GM18858 (cell line): ENCODE data around the gene NDST4.

Source experiments
- ATAC-seq: cut with Tn5 transposase; IDR thresholded peaks from one replicate; pipeline ENCODE4 v1.9.1; 2021; ENCODE audit not compliant: unreplicated experiment

Gene NDST4

DNA sequence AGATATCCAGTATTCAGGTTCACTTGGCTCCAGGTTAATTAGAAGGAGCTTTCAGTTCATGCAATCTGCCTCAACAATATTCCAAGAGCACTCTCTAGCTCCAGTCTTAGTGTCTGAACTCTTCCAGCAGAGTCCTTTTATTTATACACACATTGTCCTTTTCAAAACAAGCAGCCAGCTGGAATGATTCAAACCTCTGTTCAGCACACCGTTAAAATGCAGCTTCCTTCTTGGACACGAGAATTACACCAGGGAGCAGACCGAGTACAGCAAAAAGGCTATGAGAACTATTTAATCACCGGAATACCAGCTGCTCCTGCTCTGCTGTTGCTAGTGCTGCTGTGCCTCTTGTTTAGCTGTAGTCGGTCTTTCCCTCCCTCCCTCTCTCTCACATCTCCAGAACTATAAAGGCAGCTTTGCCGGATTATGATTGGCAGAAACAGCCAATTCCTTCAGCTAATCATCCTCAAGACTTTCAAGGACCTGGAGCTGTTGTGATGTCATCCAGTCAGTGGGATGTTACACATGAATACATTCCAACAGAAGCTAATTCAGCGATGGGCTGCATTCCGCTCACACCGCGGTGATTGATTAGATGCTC is at the start of gene NDST4:
Gene NDST4 (minus strand): TSS at position 115 of the 601 bp plus-strand sequence. CDS start 36,584 bp downstream, outside the sequence.
- no peak for ATAC-seq

DNA sequence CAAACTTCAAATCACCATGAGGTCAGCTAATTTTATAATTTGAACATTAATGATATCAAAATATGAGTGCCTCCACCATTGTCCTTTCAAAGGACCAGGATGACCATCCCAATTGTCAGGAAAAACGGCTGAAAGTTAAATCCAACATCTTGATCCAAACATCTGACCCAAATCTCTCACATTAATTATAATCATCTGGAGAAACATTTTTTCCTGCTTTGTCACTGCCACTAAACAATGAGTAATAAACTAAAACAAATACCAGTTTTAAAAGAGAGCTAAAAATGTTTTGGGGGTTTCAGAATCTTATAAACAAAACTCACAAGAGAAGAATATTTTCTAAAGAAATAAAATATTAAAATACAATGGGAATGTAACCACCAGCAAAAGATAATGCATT is 45.7 kb upstream of the NDST4 start:
- no peak for ATAC-seq

- ATAC-seq = no peak
Measured at GRCh38 chr4:115158296-115158695, 44.9 kb upstream of the NDST4 start.

DNA sequence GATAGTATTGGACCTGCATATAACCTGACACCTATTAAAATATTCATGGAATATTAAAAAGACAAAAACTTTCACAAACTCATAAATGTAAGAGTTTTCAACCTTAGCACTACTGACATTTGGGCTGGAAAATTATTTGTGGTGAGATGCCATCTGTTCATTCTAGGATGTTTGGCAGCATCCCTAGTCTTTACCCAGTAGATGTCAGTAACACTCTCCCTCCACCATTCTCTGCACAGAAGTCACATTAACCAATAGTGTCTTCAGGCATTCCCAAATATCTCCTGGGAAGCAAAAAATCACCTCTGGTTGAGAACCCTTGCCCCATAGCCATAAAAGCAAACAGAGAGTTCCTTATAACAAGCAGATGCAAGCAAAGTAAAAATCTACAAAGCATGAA is 41.4 kb upstream of the NDST4 start:
- ATAC-seq = no peak

DNA sequence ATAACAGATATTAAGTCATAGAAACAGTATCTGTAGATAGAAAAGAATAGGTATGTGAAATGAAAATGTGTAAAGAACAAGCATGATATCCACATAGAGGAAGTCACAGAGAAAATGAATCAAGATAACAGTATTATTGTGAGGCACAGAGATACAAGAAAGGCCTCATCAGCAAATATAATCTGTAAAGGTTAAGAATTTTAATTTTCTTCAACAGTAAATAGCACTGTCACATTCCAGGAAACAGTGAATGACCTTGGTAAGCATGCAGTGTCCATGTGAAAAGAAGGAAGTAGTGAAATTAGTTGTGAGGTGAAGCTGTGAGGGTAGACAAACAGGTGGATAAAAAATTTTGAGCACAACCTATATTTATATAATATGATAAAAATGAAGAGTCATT is 39.5 kb upstream of the NDST4 start:
- no peak for ATAC-seq

- peak; percentile 65 for ATAC-seq
Measured at GRCh38 chr4:115152081-115152480, 38.7 kb upstream of the NDST4 start.

DNA sequence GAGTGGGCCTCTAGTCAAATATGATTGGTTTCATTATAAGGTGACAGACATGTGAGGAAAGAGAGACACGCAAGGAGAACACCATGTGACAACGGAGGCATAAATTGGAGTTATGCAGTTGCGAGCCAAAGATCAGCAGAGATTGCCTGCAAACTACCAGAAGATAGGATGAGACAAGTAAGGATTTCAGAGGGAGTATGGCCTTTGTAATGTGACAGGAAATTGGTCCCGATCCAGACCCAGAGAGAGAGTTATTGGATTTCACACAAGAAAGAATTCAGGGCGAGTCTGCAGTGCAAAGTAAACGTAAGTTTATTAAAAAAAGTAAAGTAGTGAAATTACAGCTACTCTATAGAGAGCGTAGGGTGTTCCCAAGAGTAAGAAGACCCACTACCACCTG is 35.7 kb upstream of the NDST4 start:
- ATAC-seq = no peak

DNA sequence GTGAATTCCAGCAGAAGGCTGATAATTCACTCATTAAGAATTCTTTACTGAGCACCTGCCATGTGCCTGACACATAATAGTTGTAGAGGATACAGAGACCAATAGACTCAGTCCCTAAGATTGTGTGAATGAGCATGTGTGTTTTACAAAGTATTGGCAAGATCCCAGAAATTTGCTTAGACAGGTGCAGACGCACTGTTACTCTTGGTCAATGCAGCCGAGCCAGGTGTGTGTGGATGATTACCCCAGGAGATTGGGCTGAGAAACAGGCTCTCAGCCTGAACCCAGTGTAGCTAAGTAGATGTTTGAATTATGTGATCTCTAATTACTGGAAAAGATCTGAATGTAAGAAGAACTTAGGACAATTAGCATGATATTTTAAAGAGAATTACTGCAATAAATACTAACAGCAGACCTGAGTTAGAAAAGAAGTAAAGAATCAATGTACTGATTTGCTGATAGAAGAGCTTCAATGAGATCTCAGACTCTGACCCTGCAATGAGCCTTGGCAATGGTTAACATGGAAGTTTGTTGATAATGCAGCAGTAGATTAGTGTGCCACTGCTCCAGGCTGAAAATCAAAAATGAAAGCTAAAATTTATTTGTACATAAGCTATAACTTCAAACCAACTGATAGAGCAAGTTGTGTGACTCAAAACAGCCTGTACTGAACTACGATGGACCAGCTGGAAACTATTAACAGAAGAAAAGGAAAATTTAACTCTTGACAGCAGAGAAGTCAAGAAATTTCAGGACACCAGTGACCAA is 32.2 kb upstream of the NDST4 start:
- ATAC-seq = no peak

DNA sequence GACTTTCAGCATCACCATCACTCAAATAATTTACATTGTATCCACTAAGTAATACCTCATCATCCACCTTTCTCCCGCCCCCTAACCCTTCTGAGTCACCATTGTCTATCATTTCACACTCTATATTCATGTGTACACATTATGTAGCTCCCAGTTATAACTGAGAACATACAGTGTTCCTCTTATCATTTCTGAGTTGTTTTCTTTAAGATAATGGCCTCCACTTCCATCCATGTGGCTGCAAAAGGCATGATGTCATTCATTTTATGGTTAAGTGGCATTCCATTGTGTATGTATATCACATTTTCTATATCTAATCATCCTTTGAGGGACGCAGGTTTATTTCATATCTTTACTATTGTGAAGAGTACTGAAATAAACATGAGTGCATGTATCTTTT is 14.6 kb upstream of the NDST4 start:
- no peak for ATAC-seq

- ATAC-seq = no peak
Measured at GRCh38 chr4:115126491-115126890, 13.1 kb upstream of the NDST4 start.

DNA sequence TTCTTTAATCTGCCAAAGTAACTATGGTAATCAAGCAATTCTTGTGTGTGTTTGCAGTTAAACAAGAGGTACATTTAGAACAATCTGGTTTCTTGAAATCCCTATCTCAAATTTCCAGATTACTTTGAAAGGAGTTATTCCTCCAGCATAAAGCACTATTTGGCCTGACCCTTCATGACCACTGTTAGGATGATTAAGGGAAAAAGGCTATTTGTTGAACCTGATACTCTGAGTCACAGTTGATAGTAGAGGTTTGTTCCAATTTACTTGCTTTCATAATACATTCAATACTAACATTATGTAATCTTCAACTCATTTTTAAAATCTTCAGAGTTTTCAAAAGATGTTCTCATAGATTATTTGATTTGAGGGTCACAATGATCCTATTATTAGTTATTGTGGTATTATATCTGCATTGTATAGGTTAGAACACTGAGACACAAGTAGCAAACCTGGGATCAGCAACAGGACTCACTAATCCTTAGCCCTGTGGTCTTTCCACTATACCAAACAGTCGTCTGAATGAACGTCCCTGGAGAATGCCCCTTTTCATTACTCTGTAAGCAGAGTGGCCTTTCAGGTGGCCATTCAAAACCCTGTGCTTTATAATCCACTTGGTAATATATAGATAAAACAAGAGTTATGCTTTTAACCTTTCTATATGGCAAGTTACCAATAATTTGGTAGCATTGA is 8.1 kb upstream of the NDST4 start:
- ATAC-seq = no peak

- no peak for ATAC-seq
Measured at GRCh38 chr4:115119804-115120352, 6.5 kb upstream of the NDST4 start.

- no peak for ATAC-seq
Measured at GRCh38 chr4:115117651-115118050, 4.2 kb upstream of the NDST4 start.

- ATAC-seq = no peak
Measured at GRCh38 chr4:115110191-115111181, 2.9 kb downstream of the NDST4 start.

DNA sequence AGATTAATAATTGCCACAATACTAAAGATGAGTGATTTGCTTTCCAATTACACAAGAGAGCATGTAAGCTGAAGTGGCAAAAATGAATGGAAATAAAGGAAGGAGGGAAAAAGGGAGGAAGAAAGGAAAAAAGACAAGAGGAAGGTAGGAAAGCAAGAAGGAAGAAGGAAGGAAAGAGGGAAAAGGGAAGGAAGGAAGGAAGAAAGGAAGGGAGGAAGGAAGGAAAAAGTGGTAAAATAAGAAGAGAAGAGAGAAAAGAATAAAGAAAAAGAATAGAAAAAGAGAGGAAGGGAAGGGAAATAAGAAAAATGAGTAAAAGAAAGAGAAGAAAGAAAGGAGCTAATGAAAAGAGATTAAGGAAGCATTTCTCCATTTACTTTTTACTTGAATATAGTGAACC is 4.6 kb downstream of the NDST4 start:
- ATAC-seq = no peak

DNA sequence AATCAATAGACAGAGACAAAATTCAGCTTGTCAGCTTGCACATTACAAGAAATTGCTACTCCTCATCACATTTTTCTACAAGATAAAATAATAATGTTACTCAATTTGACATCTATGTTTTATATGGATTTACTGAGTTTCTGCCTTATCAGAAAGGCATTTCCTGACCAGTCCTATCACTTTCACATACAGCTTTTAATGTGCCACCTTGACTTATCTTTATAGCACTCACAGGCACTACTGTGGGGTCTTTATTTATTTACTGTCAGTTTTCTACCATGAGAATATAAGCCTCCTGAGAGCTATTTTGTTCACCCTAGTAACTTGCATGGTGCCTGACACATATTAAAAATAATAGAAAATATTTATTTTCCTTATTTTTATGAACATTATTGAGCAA is 6.0 kb downstream of the NDST4 start:
- ATAC-seq = no peak

- no peak for ATAC-seq
Measured at GRCh38 chr4:115101675-115102074, 11.7 kb downstream of the NDST4 start.

- peak; percentile 68 for ATAC-seq
Measured at GRCh38 chr4:115090483-115091075, 22.8 kb downstream of the NDST4 start.

DNA sequence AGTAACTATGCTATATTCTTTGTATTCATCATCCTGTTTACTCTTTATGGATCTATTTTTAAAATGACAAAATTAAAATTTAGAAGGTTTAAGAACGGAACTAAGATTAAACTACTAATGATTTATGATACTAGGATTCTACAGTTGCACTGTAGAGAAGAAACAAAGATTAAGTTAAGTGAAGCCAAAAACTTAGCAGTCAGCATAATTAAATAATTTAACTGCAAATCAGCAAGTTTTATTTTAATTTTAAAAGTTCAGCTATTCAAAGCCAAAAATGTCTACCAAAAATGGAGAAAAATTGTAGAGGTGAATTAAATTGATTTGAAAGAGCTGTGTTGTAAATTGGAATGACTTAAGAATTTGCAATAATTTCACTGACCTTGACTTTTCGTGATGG is 30.8 kb downstream of the NDST4 start:
- no peak for ATAC-seq

DNA sequence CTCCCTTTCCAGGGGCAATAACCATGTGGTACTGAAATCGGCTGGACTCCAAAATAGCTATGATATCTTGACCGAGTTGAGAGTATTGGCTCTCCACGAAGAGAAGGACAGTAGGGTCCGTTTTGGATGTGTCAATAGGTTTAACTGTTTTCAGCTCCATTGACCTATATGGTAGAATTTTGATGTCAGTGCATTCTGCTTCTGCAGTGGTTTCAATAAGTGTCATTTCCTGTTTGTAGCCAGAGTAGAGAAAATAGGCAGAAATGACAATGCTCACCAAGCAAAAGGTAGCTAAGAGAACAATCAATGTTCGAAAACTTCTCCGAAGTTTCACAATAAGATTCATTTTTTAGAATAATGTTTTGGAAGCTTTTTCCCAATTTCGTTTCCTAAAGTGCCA is 36.7 kb downstream of the NDST4 start:
- no peak for ATAC-seq
